GM21723 (cell line): ENCODE measurements around the gene SELENOW.
"Not testable (repeated sequence)": the region's sequence is repeated elsewhere in the genome, so short reads cannot be mapped to it uniquely, and the experiment has no call there.

Experiments
- ATAC-seq: cut with Tn5 transposase; IDR thresholded peaks from one replicate; pipeline ENCODE4 v1.9.1; 2021; ENCODE audit warnings: mild to moderate bottlenecking, moderate library complexity; ENCODE audit not compliant: unreplicated experiment

Gene SELENOW

DNA sequence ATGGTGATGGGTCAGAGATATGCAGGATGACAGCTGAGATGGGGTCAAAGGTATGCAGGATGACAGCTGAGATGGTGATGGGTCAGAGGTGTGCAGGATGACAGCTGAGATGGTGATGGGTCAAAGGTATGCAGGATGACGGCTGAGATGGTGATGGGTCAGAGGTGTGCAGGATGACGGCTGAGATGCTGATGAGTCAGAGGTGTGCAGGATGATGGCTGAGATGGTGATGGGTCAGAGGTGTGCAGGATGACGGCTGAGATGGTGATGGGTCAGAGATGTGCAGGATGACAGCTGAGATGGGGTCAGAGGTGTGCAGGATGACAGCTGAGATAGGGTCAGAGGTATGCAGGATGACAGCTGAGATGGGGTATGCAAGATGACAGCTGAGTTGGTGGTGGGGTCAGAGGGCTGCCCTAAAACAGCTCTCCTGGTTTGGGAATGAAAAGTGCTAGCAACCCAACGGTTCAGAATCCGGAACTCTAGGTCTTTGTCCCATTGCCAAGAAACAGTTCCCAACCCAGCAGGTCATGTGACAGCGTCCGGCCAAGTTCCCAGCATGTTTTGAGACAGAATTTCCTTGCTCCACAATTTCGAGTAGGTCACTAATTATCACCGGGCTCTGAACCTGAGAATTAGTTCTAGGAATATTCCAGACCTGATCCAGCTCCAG, 3.2 kb downstream of the SELENOW start:
- no peak for ATAC-seq

GRCh38 chr19:47786566-47786965, 8.1 kb downstream of the SELENOW start:
- ATAC-seq = no peak

DNA sequence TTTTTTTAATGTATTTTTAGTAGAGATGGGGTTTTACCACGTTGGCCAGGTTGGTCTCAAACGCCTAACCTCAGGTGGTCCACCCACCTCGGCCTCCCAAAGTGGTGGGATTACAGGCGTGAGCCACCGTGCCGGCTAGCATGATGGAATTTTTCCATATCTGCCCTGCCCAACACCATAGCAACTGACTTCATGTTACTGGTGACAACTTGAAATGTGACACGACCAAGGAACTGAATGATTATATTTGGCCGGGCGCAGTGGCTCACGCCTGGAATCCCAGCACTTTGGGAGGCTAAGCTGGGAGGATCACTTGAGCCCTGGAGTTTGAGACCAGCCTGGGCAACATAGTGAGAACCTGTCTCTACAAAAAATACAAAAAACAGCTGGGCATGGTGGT, 8.8 kb downstream of the SELENOW start:
- ATAC-seq = not testable (repeated sequence)

DNA sequence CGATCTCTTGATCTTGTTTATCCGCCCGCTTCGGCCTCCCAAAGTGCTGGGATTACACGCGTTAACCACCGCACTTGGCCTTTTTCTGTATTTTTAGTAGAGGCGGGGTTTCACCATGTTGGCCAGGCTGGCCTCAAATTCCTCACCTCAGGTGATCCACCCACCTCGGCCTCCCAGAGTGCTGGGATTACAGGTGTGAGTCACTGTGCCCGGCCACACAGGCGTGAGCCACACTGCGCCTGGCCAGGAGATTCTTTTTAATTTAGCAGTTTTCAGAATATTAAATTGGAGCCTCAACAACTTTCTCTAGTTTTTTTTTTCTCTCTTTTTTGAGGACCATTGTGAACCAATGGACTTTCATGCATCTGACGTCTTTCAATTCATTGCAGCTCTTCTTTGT, 11.3 kb downstream of the SELENOW start:
- not testable (repeated sequence) for ATAC-seq

DNA sequence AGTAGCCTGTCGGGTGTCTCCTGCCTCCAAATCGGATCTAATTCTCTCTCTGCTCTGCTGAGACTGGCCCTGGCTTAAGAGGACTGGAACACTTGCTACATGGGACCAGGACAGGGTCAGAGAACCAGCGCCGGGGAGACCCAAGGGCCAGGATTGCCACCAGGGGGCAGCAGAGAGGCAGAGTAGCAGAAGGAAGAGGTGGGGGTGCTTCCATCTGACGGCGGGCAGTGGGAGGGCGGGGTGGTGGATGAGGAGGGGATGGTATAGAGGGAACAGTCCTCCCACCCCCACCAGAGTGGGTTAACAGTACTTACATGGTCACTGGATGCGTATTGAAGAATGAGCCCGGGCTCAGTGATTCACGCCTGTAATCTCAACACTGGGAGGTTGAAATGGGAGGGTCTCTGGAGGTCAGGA, 11.9 kb downstream of the SELENOW start:
- no peak for ATAC-seq

GRCh38 chr19:47792616-47793015, 14.1 kb downstream of the SELENOW start:
- ATAC-seq = no peak

GRCh38 chr19:47794526-47794925, 16.0 kb downstream of the SELENOW start:
- ATAC-seq = no peak

GRCh38 chr19:47796785-47797184, 18.3 kb downstream of the SELENOW start:
- ATAC-seq = no peak

DNA sequence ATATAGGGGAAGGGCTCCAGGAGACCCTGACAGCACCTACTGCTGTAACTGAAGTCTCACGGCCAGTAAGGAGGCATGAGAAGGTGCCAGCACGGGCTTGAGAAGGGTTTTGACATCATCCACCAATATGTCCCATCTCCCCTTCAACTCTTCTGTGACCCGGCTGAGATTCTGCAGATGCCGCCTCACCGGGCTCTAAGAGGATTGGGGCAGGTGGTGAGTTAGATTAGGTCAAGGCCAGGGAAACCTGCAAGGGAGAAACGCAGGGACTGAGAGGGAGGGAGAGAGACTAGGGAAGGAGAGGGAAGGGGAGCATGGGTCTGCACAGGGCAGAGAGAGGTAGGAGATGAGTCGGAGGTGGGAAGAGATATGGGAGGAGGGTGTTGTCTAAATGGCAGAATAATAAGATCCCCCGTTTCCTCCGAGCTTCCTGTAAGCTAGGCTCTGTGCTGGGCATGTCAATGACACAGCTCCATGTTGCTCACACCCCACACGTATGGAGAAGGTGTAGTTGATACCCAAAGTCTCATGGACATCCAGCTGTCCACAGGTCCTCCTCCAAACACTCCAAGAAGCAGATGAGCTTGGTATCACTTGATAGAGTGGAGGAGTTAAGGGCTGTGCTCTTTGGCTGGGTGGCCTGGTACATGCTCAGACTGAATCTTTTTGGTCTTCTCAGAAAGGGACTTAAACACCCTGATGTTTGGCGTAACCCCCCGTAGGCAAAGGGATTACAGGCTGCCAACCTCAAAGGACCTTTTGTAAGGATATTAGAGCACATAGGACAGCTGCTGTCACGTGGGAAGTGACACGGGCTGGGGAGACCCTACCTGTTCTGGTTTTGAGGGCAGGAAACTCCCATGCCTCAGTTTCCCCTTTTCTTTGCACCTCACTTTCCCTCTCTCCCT, 19.7 kb downstream of the SELENOW start:
- ATAC-seq = no peak

DNA sequence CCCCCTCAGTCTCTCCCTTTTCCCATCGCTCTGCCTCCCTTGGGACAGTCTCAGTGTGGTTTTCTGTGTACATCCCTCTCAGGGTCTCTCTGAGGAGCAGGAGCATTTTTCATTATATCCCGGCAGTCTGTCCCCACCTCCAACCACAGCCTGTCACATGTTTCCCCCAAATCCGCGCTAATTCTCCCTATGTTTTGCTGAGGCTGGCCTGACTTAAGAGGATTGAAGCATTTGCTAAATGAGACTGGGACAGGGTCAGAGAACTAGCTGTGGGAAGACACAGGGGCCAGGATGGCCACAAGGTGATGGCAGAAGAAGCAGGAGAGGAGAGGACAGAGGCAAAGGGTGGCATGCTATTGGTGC, 20.4 kb downstream of the SELENOW start:
- ATAC-seq = no peak

GRCh38 chr19:47801270-47801669, 22.8 kb downstream of the SELENOW start:
- ATAC-seq = no peak

- ATAC-seq = no peak
Measured at GRCh38 chr19:47802521-47803043, 24.1 kb downstream of the SELENOW start.

- ATAC-seq = not testable (repeated sequence)
Measured at GRCh38 chr19:47803148-47803547, 24.6 kb downstream of the SELENOW start.

GRCh38 chr19:47803671-47804070, 25.2 kb downstream of the SELENOW start:
- ATAC-seq = not testable (repeated sequence)

DNA sequence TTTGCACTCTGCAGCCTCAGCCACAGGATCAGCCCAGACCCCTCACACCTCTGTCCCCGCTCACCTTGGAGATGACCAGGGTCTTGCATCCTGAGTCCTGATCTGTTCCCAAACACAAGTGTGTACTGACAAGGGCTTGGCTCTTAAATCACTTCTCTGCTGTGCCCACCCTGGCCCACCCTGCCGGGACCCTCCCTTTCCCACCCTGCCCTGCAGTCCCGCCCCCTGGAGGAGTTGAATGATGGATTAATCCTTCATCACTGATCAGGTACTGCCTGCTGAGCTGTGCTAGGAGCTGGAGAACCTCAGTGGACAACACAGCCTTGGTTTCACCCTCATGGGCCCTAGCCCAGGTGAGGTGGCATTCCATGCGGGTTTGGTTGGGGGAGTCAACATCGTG, 25.9 kb downstream of the SELENOW start, which contains the start of gene TPRX1:
TSS of gene TPRX1 (minus strand) at position 101 of the 400 bp plus-strand sequence. CDS start at position 89, 12 bp downstream.
- ATAC-seq = not testable (repeated sequence)

DNA sequence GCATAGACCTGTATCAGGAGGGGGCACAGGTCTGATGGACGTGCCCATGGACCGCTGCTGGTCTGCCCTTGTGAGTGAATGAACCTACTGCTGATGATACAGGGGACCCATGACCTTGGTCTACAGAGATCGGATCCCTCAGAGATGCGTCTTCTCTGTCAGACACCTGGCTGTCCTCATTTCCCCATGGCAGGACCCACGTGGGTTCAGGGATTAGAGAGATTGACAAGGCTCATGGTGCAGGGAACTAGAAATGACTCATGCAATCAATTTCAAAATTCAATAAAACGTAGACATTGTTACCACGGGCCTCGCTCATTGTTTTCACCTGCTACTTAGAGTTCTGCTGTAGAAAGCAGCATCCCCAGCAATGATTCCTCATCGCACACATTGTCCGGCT, 26.8 kb downstream of the SELENOW start:
- ATAC-seq = no peak

DNA sequence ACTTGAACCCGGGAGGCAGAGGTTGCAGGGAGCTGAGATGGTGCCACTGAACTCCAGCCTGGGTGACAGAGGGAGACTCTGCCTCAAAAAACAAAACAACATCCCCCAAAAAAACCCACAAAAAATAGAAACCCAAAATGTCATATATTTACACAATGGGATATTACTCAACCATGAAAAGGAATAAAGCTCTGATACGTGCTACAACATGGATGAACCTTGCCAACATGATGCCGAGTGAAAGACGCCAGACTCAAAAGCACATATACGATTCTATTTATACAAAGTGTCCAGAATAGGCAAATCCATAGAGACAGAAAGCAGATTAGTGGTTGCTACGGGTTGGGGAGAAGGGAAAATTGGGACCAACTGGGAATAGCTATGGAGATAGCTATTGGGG, 27.9 kb downstream of the SELENOW start:
- no peak for ATAC-seq

DNA sequence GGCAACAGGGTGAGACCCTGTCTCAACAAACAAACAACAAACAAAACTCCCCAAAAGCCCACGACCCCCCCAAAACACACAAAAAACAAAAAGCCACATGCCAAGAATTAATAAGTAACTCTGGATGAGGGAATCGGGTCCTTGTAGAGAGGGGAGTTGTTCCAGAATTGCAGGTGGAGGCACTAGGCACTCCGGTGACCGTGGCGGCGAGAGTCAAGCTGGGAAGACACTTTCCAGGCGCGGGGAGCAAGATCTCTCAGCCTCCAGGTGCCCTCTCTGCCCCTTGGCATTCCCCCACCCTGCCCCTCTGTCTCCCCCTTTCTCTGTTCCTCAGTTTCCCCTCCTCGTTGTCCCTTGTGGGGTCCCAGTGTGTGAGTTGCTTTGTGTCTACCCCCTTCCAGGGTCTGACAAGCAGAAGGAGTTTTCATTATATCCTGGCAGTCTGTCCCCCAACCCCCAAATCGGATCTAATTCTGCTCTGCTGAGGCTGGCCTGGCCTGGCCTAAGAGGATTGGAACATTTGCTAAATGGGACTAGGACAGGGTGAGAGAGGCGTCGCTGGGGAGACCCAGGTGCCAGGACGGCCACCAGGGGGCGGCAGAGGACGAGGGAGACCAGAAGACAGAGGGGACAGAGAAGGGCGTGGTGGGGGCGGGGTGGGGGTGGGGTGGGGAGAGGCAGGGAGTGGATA, 34.9 kb downstream of the SELENOW start:
- no peak for ATAC-seq

GRCh38 chr19:47813995-47814328, 35.5 kb downstream of the SELENOW start:
- no peak for ATAC-seq

DNA sequence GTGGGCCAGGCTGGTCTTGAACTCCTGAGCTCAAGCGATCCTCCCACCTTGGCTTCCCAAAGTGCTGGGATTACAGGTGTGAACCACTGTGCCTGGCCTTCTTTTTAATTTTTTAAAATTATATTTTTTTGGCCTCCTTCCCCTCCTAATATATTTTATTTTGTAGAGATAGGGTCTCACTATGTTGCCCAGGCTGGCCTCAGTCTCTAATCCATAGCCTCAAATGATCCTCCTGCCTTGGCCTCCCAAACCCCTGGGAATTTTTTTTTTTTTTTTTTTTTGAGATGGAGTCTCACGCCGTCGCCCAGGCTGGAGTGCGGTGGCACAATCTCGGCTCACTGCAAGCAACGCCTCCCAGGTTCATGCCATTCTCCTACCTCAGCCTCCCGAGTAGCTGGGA, 37.8 kb downstream of the SELENOW start:
- ATAC-seq = not testable (repeated sequence)

DNA sequence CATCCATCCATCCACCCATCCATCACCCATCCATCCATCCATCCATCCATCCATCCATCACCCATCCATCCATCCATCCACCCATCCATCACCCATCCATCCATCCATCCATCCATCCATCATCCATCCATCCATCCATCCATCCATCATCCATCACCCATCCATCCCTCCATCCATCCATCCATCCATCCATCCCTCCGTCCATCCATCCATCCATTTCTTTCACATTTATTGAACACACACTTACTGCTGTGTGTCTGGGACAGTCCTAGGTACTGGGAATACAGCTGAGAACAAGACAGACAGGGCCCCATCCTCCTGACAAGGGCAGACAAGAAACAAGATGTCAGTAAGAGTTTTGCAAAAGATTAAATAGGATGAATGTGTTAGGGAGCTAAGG, 39.7 kb downstream of the SELENOW start:
- not testable (repeated sequence) for ATAC-seq
